H1 (cell line): Measurements from ENCODE around the gene COL16A1. TPM values are rescaled to one million over a fixed set of nuclear protein-coding genes. Genes with fewer than 3 reads are reported as not detected.

ENCODE experiments used
- CHD1 ChIP-seq: IDR thresholded peaks from 2 replicates; pipeline ENCODE4 v1.6.1; 2012; ENCODE audit warnings: low read depth, low read length, improper control_type of control experiment
- CTBP2 ChIP-seq: IDR thresholded peaks from 2 replicates; pipeline ENCODE4 v1.7.0; 2011; ENCODE audit warnings: borderline replicate concordance, mild to moderate bottlenecking, moderate library complexity, mixed read lengths, low read length; ENCODE audit not compliant: insufficient read depth, insufficient read length
- HDAC2 ChIP-seq, 2 experiments: fragments of 300-600 bp in 1 of 2; sonication (generic) in 1 of 2; IDR thresholded peaks; 2 replicates each; pipeline ENCODE4 v1.6.1; 2011 to 2012; ENCODE audit warnings: low read depth in 2 of 2, low read length in 2 of 2, mild to moderate bottlenecking in 2 of 2, moderate library complexity in 2 of 2, borderline replicate concordance in 1 of 2, inconsistent platforms in 1 of 2
- KDM1A ChIP-seq: fragments of 200-600, 300-600 bp; sonication (generic); IDR thresholded peaks from 2 replicates; pipeline ENCODE4 v1.7.1; 2016; ENCODE audit warnings: mild to moderate bottlenecking, low read length, borderline replicate concordance
- polyA plus RNA-seq, 7 experiments: library from polyadenylated mRNA; depleted of rRNA in 3 of 7; stranded (reverse) in 5 of 7; unstranded in 2 of 7; fragments of >200 nt in 5 of 7; fragments of 200-250 nt in 2 of 7; gene quantifications; 1 replicate in 5 of 7; 2 replicates in 1 of 7; 4 replicates in 1 of 7; pipeline versions ENCODE4 v1.2.1 to v1.2.3, GENCODE V29; 2011 to 2013; ENCODE audit warnings: missing spikeins in 2 of 7, mixed read lengths in 2 of 7
- total RNA-seq: library from RNA; stranded (reverse); fragmentation: NEBNext Ultra II Directional; extraction: Animal tissue kit (Norgen Biotek cat#: 25700); gene quantifications from 2 replicates; pipeline ENCODE4 v1.2.1, GENCODE V29; 2021

The COL16A1 gene
- total and polyA plus RNA-seq, 2 of the 8 experiments (the other 6 are each of a cell fraction or from before 2014, with no cell fraction given): 2.0 to 10.5 TPM

- TF ChIP-seq KDM1A (peak; percentile 96), CTBP2 (no peak), CHD1 (no peak), HDAC2 (IDR thresholded peaks at IDR 0.05; ENCODE audit: borderline replicate concordance in 1 of 2, low read depth in 2 of 2, low read length in 2 of 2) (peak in 1 of 2 experiments; percentile 87; a peak in 1 of 4 replicates)
Observed at GRCh38 chr1:31703431-31704270, at the start of gene COL16A1 (continued).
